IPS-18c (cell line): ENCODE results near the gene NPS.

Source experiments
- H3K4me3 ChIP-seq: 2 replicates; pipeline ENCODE4 v1.7.0; 2013; ENCODE audit warnings: low read depth, mild to moderate bottlenecking, low read length, moderate library complexity; ENCODE audit not compliant: insufficient read depth
- H3K9me3 ChIP-seq: one replicate; pipeline ENCODE4 v1.6.1; 2013; ENCODE audit warnings: mild to moderate bottlenecking, low read length, moderate library complexity; ENCODE audit not compliant: control insufficient read depth, insufficient read depth

NPS gene

DNA sequence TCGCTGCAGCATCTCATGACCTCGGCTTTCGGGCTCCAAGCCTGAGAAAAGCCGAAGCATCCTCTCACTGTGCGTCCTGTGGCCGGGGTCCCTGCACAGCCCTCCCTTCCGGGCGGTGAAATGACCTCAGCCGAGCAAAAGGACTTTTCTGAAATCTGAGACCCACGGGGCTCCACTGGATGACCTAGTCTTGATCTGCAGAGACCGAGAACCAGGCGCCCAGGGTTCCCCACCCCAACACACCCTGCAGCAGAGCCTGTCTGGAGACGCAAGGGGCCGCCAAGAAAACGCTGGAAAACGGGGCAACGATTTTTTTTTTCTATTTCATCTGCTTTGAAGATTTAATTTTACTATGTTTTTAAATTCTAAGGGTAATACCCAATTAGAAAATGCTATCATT lies 31.7 kb downstream of the NPS start:
- no peaks in the 10 kb centered on the region for H3K9me3 ChIP-seq
- no peak overlapping the region for H3K4me3 ChIP-seq

DNA sequence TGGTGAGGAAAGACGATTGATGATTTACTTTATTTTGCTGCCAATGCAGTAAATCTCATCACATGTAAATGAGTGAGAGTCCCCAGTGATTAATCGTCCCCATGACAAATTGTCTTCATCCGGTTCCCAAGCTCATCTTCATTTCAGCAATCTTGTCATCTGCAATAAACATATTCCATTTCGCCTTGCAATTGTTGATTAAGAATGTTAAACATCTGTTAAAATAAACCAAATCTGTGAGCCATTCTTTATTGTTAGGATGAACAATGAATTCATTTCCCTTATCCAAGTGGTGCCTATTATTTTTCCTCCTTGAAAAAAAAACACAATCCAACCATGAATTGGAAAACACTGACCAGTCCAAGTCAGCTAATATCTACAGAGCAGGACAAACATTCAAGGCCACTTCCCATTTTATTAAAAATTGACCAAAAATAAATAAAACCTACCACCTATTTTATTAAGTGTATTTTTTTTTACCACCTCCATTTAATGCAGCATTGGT lies 36.5 kb downstream of the NPS start:
- H3K4me3 ChIP-seq, result no peak overlapping the region
- H3K9me3 ChIP-seq, result peaks cover 4% of the 10 kb centered on the region

DNA sequence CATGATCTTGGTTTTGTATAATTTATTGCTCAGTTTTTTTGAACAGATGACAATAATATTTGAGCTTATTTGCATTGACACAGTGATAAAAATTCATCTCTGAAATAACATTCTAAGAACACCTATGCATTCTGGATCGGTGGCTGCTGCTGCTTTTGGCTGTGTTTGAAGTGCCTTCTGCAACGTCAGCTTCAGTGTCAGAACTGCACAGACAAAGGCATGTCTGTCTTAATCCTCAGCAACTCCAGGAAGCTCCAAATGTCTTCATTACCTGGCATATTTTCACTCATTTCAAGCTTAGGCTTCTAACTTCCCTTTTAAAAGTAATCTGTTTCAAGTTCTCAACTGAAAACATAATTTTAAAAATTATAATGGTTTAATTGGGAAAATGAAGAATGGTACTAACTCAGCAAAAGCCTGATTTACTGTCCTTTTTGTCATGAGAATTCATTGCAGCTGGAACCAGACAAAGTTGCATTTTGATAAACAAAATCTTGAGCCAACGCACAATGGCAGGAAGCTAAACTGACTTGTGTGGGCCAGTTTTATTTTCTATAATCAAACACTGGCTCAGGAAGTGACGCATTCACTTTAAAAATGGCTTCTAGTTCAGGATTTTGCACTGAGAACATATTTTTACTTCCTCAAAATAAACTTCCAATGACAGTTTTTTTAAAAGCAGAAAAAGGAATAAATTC lies 38.7 kb downstream of the NPS start:
- no peak overlapping the region for H3K4me3 ChIP-seq
- H3K9me3 ChIP-seq, result peaks cover 4% of the 10 kb centered on the region

DNA sequence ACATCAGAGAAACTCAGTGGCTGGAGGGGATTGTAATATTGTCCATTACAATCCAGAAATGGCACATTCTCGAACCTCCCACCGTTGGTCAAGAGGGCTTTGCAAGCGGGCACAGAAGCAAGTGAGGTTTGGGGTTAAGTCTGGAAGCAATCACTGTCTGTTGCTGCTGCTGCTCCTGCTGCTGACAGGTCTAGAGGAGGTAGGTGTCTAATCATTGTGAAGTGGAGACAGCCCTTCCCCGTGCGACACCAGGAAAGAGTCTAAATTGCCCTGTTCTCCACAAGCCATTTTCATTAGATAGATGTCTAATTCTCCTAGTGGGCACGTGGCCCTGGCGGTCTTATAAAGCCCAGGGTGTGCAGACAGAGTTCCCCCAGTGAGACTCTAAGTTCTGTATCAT lies 43.5 kb downstream of the NPS start:
- Histone ChIP-seq H3K9me3 (no peaks in the 10 kb centered on the region), H3K4me3 (no peak overlapping the region)

DNA sequence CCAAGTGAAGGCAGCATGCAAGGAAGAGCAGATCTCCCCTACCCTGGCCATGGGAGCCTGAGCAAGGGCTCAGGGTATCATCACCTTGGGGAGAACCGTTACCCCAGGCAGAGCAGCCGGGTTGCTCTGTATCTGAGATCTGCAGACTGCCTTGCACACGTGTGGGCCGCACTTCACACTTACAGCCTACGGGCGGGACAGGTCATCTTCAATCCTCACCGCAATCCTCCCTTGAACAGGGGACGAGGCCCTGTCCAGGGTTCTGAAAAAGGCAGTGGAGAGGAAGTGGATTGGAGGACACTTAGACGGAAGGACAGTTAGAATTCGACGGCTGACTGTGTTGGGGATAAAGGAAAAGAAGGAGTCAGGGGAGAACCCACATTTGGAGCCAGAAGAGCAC lies 51.4 kb downstream of the NPS start:
- Histone ChIP-seq H3K9me3 (no peaks in the 10 kb centered on the region), H3K4me3 (no peak overlapping the region)
